Activated T-helper 1 cell treated with anti-CD3 and anti-CD28 coated beads, Interleukin-12 subunit alpha, Interleukin-12 subunit beta, Interleukin-2, Interleukin-4 antibody, amounts not matched to agents 30 ng/mL and 10 ng/mL and 1 ng/mL, durations not matched to agents 14 hours and 24 hours and 36 hours (primary cell): ENCODE results near the gene PHRF1. TPM values are rescaled to one million over a fixed set of nuclear protein-coding genes. Genes with fewer than 3 reads are reported as not detected.
A peak's percentile ranks its signal among the peaks of the same experiment; 100 is the strongest.
"Not testable (repeated sequence)": the region's sequence is repeated elsewhere in the genome, so short reads cannot be mapped to it uniquely, and the experiment has no call there.

ENCODE experiments used
- DNase-seq: peaks from one replicate; pipeline ENCODE4 v3.0.0; 2021; ENCODE audit warnings: low spot score
- H3K27ac Mint-ChIP-seq: one replicate; pipeline ENCODE4 v1.8.0; 2021; ENCODE audit warnings: mild to moderate bottlenecking, mixed read lengths
- H3K27me3 Mint-ChIP-seq: one replicate; pipeline ENCODE4 v1.8.0; 2022; ENCODE audit warnings: mild to moderate bottlenecking, moderate library complexity, mixed read lengths; ENCODE audit not compliant: insufficient read depth
- H3K36me3 Mint-ChIP-seq: one replicate; pipeline ENCODE4 v1.8.0; 2021; ENCODE audit warnings: low read depth, mixed read lengths
- H3K4me1 Mint-ChIP-seq: one replicate; pipeline ENCODE4 v1.8.0; 2021; ENCODE audit warnings: low read depth, mixed read lengths
- H3K4me3 Mint-ChIP-seq: one replicate; pipeline ENCODE4 v1.8.0; 2021; ENCODE audit warnings: mild to moderate bottlenecking, moderate library complexity, mixed read lengths
- H3K9me3 Mint-ChIP-seq: one replicate; pipeline ENCODE4 v1.8.0; 2021; ENCODE audit warnings: mixed read lengths
- intact Hi-C: fragments of 100-400 bp; cut with micrococcal nuclease; formaldehyde crosslinking; loops from one replicate; pipeline ENCODE4 v1.15.1; 2024
- total RNA-seq: library from RNA; stranded (reverse); gene quantifications from 2 replicates; pipeline ENCODE4 v1.2.3, GENCODE V29; 2022

Gene PHRF1
- total RNA-seq, 1 donor from 2014 or later, result 58.6 TPM

- H3K27ac Mint-ChIP-seq, result peak overlapping the region; percentile 52
- no peaks in the 10 kb centered on the region for H3K9me3 Mint-ChIP-seq
- DNase-seq, result no peak
- intact Hi-C loops, result no loop called here
- H3K27me3 Mint-ChIP-seq, result peaks cover 20% of the 10 kb centered on the region
- no peak overlapping the region for H3K4me3 Mint-ChIP-seq
- H3K4me1 Mint-ChIP-seq, result no peaks in the 10 kb centered on the region
- H3K36me3 Mint-ChIP-seq, result peaks cover 2% of the 10 kb centered on the region
Measured at GRCh38 chr11:638631-639331, 62.5 kb downstream of the PHRF1 start.

GRCh38 chr11:639332-639955, 63.2 kb downstream of the PHRF1 start:
- Mint-ChIP-seq H3K27me3 (peaks cover 19% of the 10 kb centered on the region), H3K9me3 (no peaks in the 10 kb centered on the region), H3K36me3 (peaks cover 2% of the 10 kb centered on the region), H3K4me1 (no peaks in the 10 kb centered on the region), H3K4me3 (no peak overlapping the region), H3K27ac (no peak overlapping the region)
- intact Hi-C loops, result no loop called here
- DNase-seq, result no peak

- Mint-ChIP-seq H3K4me1 (no peaks in the 10 kb centered on the region), H3K27ac (no peak overlapping the region), H3K4me3 (no peak overlapping the region), H3K36me3 (peaks cover 2% of the 10 kb centered on the region), H3K9me3 (no peaks in the 10 kb centered on the region), H3K27me3 (peaks cover 18% of the 10 kb centered on the region)
- intact Hi-C loops, result no loop called here
- no peak for DNase-seq
Measured at GRCh38 chr11:640021-640706, 63.9 kb downstream of the PHRF1 start.

GRCh38 chr11:641806-642370, 65.6 kb downstream of the PHRF1 start:
- H3K36me3 Mint-ChIP-seq, result peaks cover 2% of the 10 kb centered on the region
- H3K27me3 Mint-ChIP-seq, result peaks cover 12% of the 10 kb centered on the region

GRCh38 chr11:643366-643765, 67.1 kb downstream of the PHRF1 start:
- Mint-ChIP-seq H3K4me1 (no peaks in the 10 kb centered on the region), H3K27ac (no peak overlapping the region), H3K9me3 (no peaks in the 10 kb centered on the region), H3K36me3 (no peaks in the 10 kb centered on the region), H3K27me3 (peaks cover 7% of the 10 kb centered on the region), H3K4me3 (no peak overlapping the region)
- intact Hi-C loops, result no loop called here
- DNase-seq, result no peak

More at GRCh38 chr11:641806-642370, 65.6 kb downstream of the PHRF1 start:
- no peaks in the 10 kb centered on the region for H3K4me1 Mint-ChIP-seq
- DNase-seq, result no peak
- H3K9me3 Mint-ChIP-seq, result no peaks in the 10 kb centered on the region
- H3K4me3 Mint-ChIP-seq, result no peak overlapping the region
- intact Hi-C loops, result no loop called here
- H3K27ac Mint-ChIP-seq, result no peak overlapping the region

GRCh38 chr11:643849-644738, 67.8 kb downstream of the PHRF1 start:
- DNase-seq, result no peak
- Mint-ChIP-seq H3K9me3 (no peaks in the 10 kb centered on the region), H3K36me3 (no peaks in the 10 kb centered on the region), H3K4me1 (no peaks in the 10 kb centered on the region), H3K27ac (no peak overlapping the region), H3K27me3 (peaks cover 2% of the 10 kb centered on the region), H3K4me3 (no peak overlapping the region)
- intact Hi-C loops, result no loop called here

GRCh38 chr11:645536-645935, 69.3 kb downstream of the PHRF1 start:
- Mint-ChIP-seq H3K36me3 (peaks cover 2% of the 10 kb centered on the region), H3K9me3 (no peaks in the 10 kb centered on the region), H3K4me1 (no peaks in the 10 kb centered on the region), H3K27me3 (no peaks in the 10 kb centered on the region), H3K27ac (no peak overlapping the region), H3K4me3 (no peak overlapping the region)
- DNase-seq, result no peak
- intact Hi-C loops, result no loop called here

GRCh38 chr11:646214-646613, 69.9 kb downstream of the PHRF1 start:
- Mint-ChIP-seq H3K27me3 (no peaks in the 10 kb centered on the region), H3K36me3 (peaks cover 2% of the 10 kb centered on the region), H3K27ac (no peak overlapping the region), H3K4me1 (no peaks in the 10 kb centered on the region), H3K9me3 (no peaks in the 10 kb centered on the region), H3K4me3 (no peak overlapping the region)
- intact Hi-C loops, result no loop called here
- no peak for DNase-seq

- H3K4me1 Mint-ChIP-seq, DNase-seq, intact Hi-C loops, H3K27ac Mint-ChIP-seq, H3K27me3 Mint-ChIP-seq, H3K4me3 Mint-ChIP-seq, H3K9me3 Mint-ChIP-seq, H3K36me3 Mint-ChIP-seq: not testable (repeated sequence)
Measured at GRCh38 chr11:647672-648158, 71.4 kb downstream of the PHRF1 start.

- no peaks in the 10 kb centered on the region for H3K27me3 Mint-ChIP-seq
- no peaks in the 10 kb centered on the region for H3K9me3 Mint-ChIP-seq
- no peak for DNase-seq
- intact Hi-C loops, result no loop called here
- H3K27ac Mint-ChIP-seq, result no peak overlapping the region
- peaks cover 7% of the 10 kb centered on the region for H3K36me3 Mint-ChIP-seq
- H3K4me3 Mint-ChIP-seq, result no peak overlapping the region
- no peaks in the 10 kb centered on the region for H3K4me1 Mint-ChIP-seq
Measured at GRCh38 chr11:650482-650881, 74.2 kb downstream of the PHRF1 start.

- H3K27ac Mint-ChIP-seq, H3K36me3 Mint-ChIP-seq, H3K27me3 Mint-ChIP-seq: not testable (repeated sequence)
Measured at GRCh38 chr11:653136-653535, 76.9 kb downstream of the PHRF1 start.

GRCh38 chr11:653837-654236, 77.6 kb downstream of the PHRF1 start:
- H3K36me3 Mint-ChIP-seq, result peaks cover 7% of the 10 kb centered on the region
- no peaks in the 10 kb centered on the region for H3K4me1 Mint-ChIP-seq
- no peak overlapping the region for H3K4me3 Mint-ChIP-seq
- intact Hi-C loops, result no loop called here
- DNase-seq, result no peak
- no peaks in the 10 kb centered on the region for H3K27me3 Mint-ChIP-seq
- H3K27ac Mint-ChIP-seq, result no peak overlapping the region
- H3K9me3 Mint-ChIP-seq, result no peaks in the 10 kb centered on the region

More at GRCh38 chr11:653136-653535, 76.9 kb downstream of the PHRF1 start:
- intact Hi-C loops, H3K4me3 Mint-ChIP-seq, H3K9me3 Mint-ChIP-seq, DNase-seq, H3K4me1 Mint-ChIP-seq: not testable (repeated sequence)
